Activated naive CD4-positive, alpha-beta T cell treated with anti-CD3 and anti-CD28 coated beads, Interleukin-2, amount 50 U/mL, for 72 hours (primary cell): ENCODE results near the gene RUFY2. TPM values are rescaled to one million over a fixed set of nuclear protein-coding genes. Genes with fewer than 3 reads are reported as not detected.

ENCODE experiments used
- ATAC-seq, 2 donors: fragments of 150-1000 bp; cut with Tn5 transposase; 2 replicates each; pipeline ENCODE4 v1.10.0; 2021; ENCODE audit warnings: mild to moderate bottlenecking in 2 of 2, moderate library complexity in 2 of 2
- DNase-seq, 2 donors: peaks; one replicate each; pipeline ENCODE4 v3.0.0; 2021 to 2022; ENCODE audit warnings: low spot score in 2 of 2
- H3K27ac Mint-ChIP-seq, 2 donors: one replicate each; pipeline ENCODE4 v1.8.0; 2022; ENCODE audit warnings: mild to moderate bottlenecking in 2 of 2, mixed read lengths in 2 of 2
- H3K36me3 Mint-ChIP-seq, 2 donors: one replicate each; pipeline ENCODE4 v1.8.0; 2022; ENCODE audit warnings: mixed read lengths in 2 of 2
- H3K9me3 Mint-ChIP-seq, 2 donors: one replicate each; pipeline ENCODE4 v1.8.0; 2022; ENCODE audit warnings: mixed read lengths in 2 of 2
- total RNA-seq, 2 donors: library from RNA; stranded (reverse); gene quantifications; one replicate each; pipeline ENCODE4 v1.2.3, GENCODE V29; 2022

The RUFY2 gene
- total RNA-seq, 2 donors from 2014 or later, result 8.5 to 10.4 TPM

GRCh38 chr10:68397005-68397404 lies 10.1 kb downstream of the RUFY2 start:
- Mint-ChIP-seq H3K9me3 (no peaks in the 10 kb centered on the region), H3K27ac (no peak overlapping the region), H3K36me3 (no peaks in the 10 kb centered on the region)
- DNase-seq (no peak), ATAC-seq (no peak)

- Mint-ChIP-seq H3K27ac (no peak overlapping the region), H3K36me3 (no peaks in the 10 kb centered on the region), H3K9me3 (no peaks in the 10 kb centered on the region)
- ATAC-seq (no peak), DNase-seq (no peak)
Observed at GRCh38 chr10:68385740-68386139, 21.3 kb downstream of the RUFY2 start.

- ATAC-seq, result no peak
- H3K36me3 Mint-ChIP-seq, result peaks cover 20 to 35% of the 10 kb centered on the region in 2 donors
- DNase-seq, result no peak
- H3K27ac Mint-ChIP-seq, result no peak overlapping the region
- peaks cover 0 to 4% of the 10 kb centered on the region in 2 donors for H3K9me3 Mint-ChIP-seq
Observed at GRCh38 chr10:68371604-68372003, 35.5 kb downstream of the RUFY2 start.

GRCh38 chr10:68367121-68367520 lies 40.0 kb downstream of the RUFY2 start:
- DNase-seq, result no peak
- no peak for ATAC-seq
- Mint-ChIP-seq H3K27ac (no peak overlapping the region), H3K36me3 (peaks cover 14 to 19% of the 10 kb centered on the region in 2 donors), H3K9me3 (no peaks in the 10 kb centered on the region)

- H3K9me3 Mint-ChIP-seq, result no peaks in the 10 kb centered on the region
- ATAC-seq, result no peak
- no peak for DNase-seq
- H3K27ac Mint-ChIP-seq, result no peak overlapping the region
- H3K36me3 Mint-ChIP-seq, result peaks cover 10 to 14% of the 10 kb centered on the region in 2 donors
Observed at GRCh38 chr10:68366600-68366999, 40.5 kb downstream of the RUFY2 start.

- peak overlapping the region in 1 of 2 donors; percentile 55 for H3K27ac Mint-ChIP-seq
Observed at GRCh38 chr10:68365611-68366010, 41.5 kb downstream of the RUFY2 start.

GRCh38 chr10:68364101-68364886 lies 42.8 kb downstream of the RUFY2 start:
- no peak for ATAC-seq
- no peak overlapping the region for H3K27ac Mint-ChIP-seq
- DNase-seq, result no peak
- H3K9me3 Mint-ChIP-seq, result no peaks in the 10 kb centered on the region
- no peaks in the 10 kb centered on the region for H3K36me3 Mint-ChIP-seq

More at GRCh38 chr10:68365611-68366010, 41.5 kb downstream of the RUFY2 start:
- ATAC-seq, result peak in 1 of 2 donors; percentile 41
- Mint-ChIP-seq H3K36me3 (peaks cover 4 to 7% of the 10 kb centered on the region in 2 donors), H3K9me3 (no peaks in the 10 kb centered on the region)
- no peak for DNase-seq

- no peaks in the 10 kb centered on the region for H3K36me3 Mint-ChIP-seq
- H3K27ac Mint-ChIP-seq, result no peak overlapping the region
- DNase-seq (no peak), ATAC-seq (no peak)
- no peaks in the 10 kb centered on the region for H3K9me3 Mint-ChIP-seq
Observed at GRCh38 chr10:68362590-68362989, 44.5 kb downstream of the RUFY2 start.

- ATAC-seq (no peak), DNase-seq (no peak)
- Mint-ChIP-seq H3K27ac (no peak overlapping the region), H3K9me3 (no peaks in the 10 kb centered on the region), H3K36me3 (no peaks in the 10 kb centered on the region)
Observed at GRCh38 chr10:68359189-68359588, 47.9 kb downstream of the RUFY2 start.

GRCh38 chr10:68353537-68353936 lies 53.5 kb downstream of the RUFY2 start:
- no peaks in the 10 kb centered on the region for H3K9me3 Mint-ChIP-seq
- no peak for ATAC-seq
- no peak overlapping the region for H3K27ac Mint-ChIP-seq
- no peak for DNase-seq
- H3K36me3 Mint-ChIP-seq, result no peaks in the 10 kb centered on the region

- H3K9me3 Mint-ChIP-seq, result no peaks in the 10 kb centered on the region
- ATAC-seq (peak; percentile 49 to 58), DNase-seq (peak in 1 of 2 donors; percentile 36)
- peak overlapping the region in 1 of 2 donors; percentile 75 for H3K27ac Mint-ChIP-seq
- H3K36me3 Mint-ChIP-seq, result peaks cover 0 to 6% of the 10 kb centered on the region in 2 donors
Observed at GRCh38 chr10:68348265-68348741, 58.8 kb downstream of the RUFY2 start.

- Mint-ChIP-seq H3K27ac (peak overlapping the region in 1 of 2 donors; percentile 55), H3K36me3 (peaks cover 6 to 14% of the 10 kb centered on the region in 2 donors), H3K9me3 (no peaks in the 10 kb centered on the region)
- ATAC-seq (peak in 1 of 2 donors; percentile 26), DNase-seq (no peak)
Observed at GRCh38 chr10:68346774-68347173, 60.3 kb downstream of the RUFY2 start.

- Mint-ChIP-seq H3K27ac (peak overlapping the region; percentile 44 to 46), H3K36me3 (peaks cover 11 to 25% of the 10 kb centered on the region in 2 donors), H3K9me3 (no peaks in the 10 kb centered on the region)
- no peak for ATAC-seq
- no peak for DNase-seq
Observed at GRCh38 chr10:68345621-68346020, 61.5 kb downstream of the RUFY2 start.

GRCh38 chr10:68342909-68343516 lies 64.1 kb downstream of the RUFY2 start:
- no peak overlapping the region for H3K27ac Mint-ChIP-seq

GRCh38 chr10:68340358-68341080 lies 66.6 kb downstream of the RUFY2 start:
- ATAC-seq (peak in 1 of 2 donors; percentile 8), DNase-seq (no peak)
- Mint-ChIP-seq H3K36me3 (peaks cover 22 to 70% of the 10 kb centered on the region in 2 donors), H3K27ac (peak overlapping the region in 1 of 2 donors; percentile 87), H3K9me3 (no peaks in the 10 kb centered on the region)

More at GRCh38 chr10:68342909-68343516, 64.1 kb downstream of the RUFY2 start:
- Mint-ChIP-seq H3K9me3 (no peaks in the 10 kb centered on the region), H3K36me3 (peaks cover 16 to 51% of the 10 kb centered on the region in 2 donors)
- ATAC-seq, result no peak
- DNase-seq, result no peak

GRCh38 chr10:68336754-68337351 lies 70.2 kb downstream of the RUFY2 start:
- Mint-ChIP-seq H3K36me3 (peaks cover 47 to 100% of the 10 kb centered on the region in 2 donors), H3K9me3 (no peaks in the 10 kb centered on the region), H3K27ac (peak overlapping the region in 1 of 2 donors; percentile 96)
- no peak for ATAC-seq
- DNase-seq, result no peak
